HepG2 (cell line): Measurements from ENCODE around the gene TMEM14B. TPM values are rescaled to one million over a fixed set of nuclear protein-coding genes. Genes with fewer than 3 reads are reported as not detected.

Experiments used
- DMAP1 ChIP-seq: IDR thresholded peaks from 2 replicates; pipeline ENCODE4 v1.6.1; 2016
- GATAD1 ChIP-seq: IDR thresholded peaks from 2 replicates; pipeline ENCODE4 v1.6.1; 2016; ENCODE audit warnings: missing genetic modification reagents, missing compliant biosample characterization
- HNF4G ChIP-seq, 2 experiments: sonication (generic) in 1 of 2; formaldehyde crosslinking in 1 of 2; IDR thresholded peaks; 2 replicates each; pipeline versions ENCODE4 v1.4.0 to v1.6.1; 2011 to 2020; ENCODE audit warnings: borderline replicate concordance in 2 of 2, low read depth in 2 of 2, mild to moderate bottlenecking in 2 of 2, low read length in 1 of 2, missing genetic modification reagents in 1 of 2, moderate library complexity in 1 of 2
- HNRNPL ChIP-seq: fragments of 200-400 bp; formaldehyde crosslinking; IDR thresholded peaks from 2 replicates; pipeline ENCODE4 v1.6.1; 2017; ENCODE audit warnings: mild to moderate bottlenecking, low read depth, low read length
- NCOA1 ChIP-seq: sonication (generic); formaldehyde crosslinking; IDR thresholded peaks from 2 replicates; pipeline ENCODE4 v1.9.0; 2021; ENCODE audit warnings: missing genetic modification reagents
- NR2C2 ChIP-seq: sonication (generic); formaldehyde crosslinking; IDR thresholded peaks from 2 replicates; pipeline ENCODE4 v1.4.0; 2020; ENCODE audit warnings: missing genetic modification reagents, mild to moderate bottlenecking, moderate library complexity, borderline replicate concordance
- U2AF2 ChIP-seq: fragments of 200-400 bp; formaldehyde crosslinking; IDR thresholded peaks from 2 replicates; pipeline ENCODE4 v1.6.1; 2017; ENCODE audit warnings: low read depth, mild to moderate bottlenecking, low read length
- ZFP36L1 ChIP-seq: sonication (generic); formaldehyde crosslinking; IDR thresholded peaks from 2 replicates; pipeline ENCODE4 v1.8.0; 2022; ENCODE audit warnings: mild to moderate bottlenecking, missing genetic modification reagents, moderate library complexity
- ZNF256 ChIP-seq: sonication (generic); formaldehyde crosslinking; conservative IDR thresholded peaks from 2 replicates; pipeline ENCODE4 v1.4.0; 2020; ENCODE audit warnings: missing genetic modification reagents
- ZNF660 ChIP-seq: sonication (generic); formaldehyde crosslinking; IDR thresholded peaks from 2 replicates; pipeline ENCODE4 v1.5.1; 2020; ENCODE audit warnings: mild to moderate bottlenecking, low read depth, missing genetic modification reagents, borderline replicate concordance
- ZNF672 ChIP-seq: sonication (generic); formaldehyde crosslinking; IDR thresholded peaks from 2 replicates; pipeline ENCODE4 v1.8.1; 2022; ENCODE audit warnings: missing genetic modification reagents
- ZNF780A ChIP-seq: sonication (generic); formaldehyde crosslinking; IDR thresholded peaks from 2 replicates; pipeline ENCODE4 v1.8.0; 2022; ENCODE audit warnings: mild to moderate bottlenecking, missing genetic modification reagents, moderate library complexity
- polyA plus RNA-seq, 8 experiments: library from polyadenylated mRNA; depleted of rRNA in 3 of 8; stranded (reverse) in 7 of 8; unstranded in 1 of 8; fragments of >200 nt; fragmentation: Illumina TruSeq in 4 of 8; extraction: Trizol in 4 of 8; gene quantifications; 2 replicates each; pipeline versions ENCODE4 v1.2.1 to v1.2.3, GENCODE V29; 2011 to 2016; ENCODE audit warnings: low read depth in 4 of 8, missing spikeins in 1 of 8, mixed read lengths in 1 of 8; ENCODE audit not compliant: insufficient read depth in 1 of 8
- total RNA-seq, 5 experiments: library from RNA; depleted of rRNA; stranded (reverse); fragments of >200 nt; fragmentation: Illumina TruSeq; extraction: Trizol; gene quantifications; 2 replicates each; pipeline ENCODE4 v1.2.3, GENCODE V29; 2016; ENCODE audit warnings: low read depth in 1 of 5
- TF ChIP-seq, protein P1 (sequence below): sonication (generic); formaldehyde crosslinking; IDR thresholded peaks from 2 replicates; pipeline ENCODE4 v1.4.0; 2020; ENCODE audit warnings: missing genetic modification reagents
- TF ChIP-seq, protein P2 (sequence below): sonication (generic); formaldehyde crosslinking; IDR thresholded peaks from 2 replicates; pipeline ENCODE4 v1.4.0; 2020; ENCODE audit warnings: missing genetic modification reagents, borderline replicate concordance
- TF ChIP-seq, protein P3 (sequence below): sonication (generic); formaldehyde crosslinking; IDR thresholded peaks from 2 replicates; pipeline ENCODE4 v1.4.0; 2020; ENCODE audit warnings: missing genetic modification reagents, borderline replicate concordance
- TF ChIP-seq, protein P4 (sequence below): sonication (generic); formaldehyde crosslinking; IDR thresholded peaks from 2 replicates; pipeline ENCODE4 v1.4.0; 2020; ENCODE audit warnings: missing genetic modification reagents, borderline replicate concordance

The TMEM14B gene
- total and polyA plus RNA-seq, 2 of the 13 experiments (the other 11 are each of a cell fraction or from before 2014, with no cell fraction given): 133 to 200 TPM

DNA sequence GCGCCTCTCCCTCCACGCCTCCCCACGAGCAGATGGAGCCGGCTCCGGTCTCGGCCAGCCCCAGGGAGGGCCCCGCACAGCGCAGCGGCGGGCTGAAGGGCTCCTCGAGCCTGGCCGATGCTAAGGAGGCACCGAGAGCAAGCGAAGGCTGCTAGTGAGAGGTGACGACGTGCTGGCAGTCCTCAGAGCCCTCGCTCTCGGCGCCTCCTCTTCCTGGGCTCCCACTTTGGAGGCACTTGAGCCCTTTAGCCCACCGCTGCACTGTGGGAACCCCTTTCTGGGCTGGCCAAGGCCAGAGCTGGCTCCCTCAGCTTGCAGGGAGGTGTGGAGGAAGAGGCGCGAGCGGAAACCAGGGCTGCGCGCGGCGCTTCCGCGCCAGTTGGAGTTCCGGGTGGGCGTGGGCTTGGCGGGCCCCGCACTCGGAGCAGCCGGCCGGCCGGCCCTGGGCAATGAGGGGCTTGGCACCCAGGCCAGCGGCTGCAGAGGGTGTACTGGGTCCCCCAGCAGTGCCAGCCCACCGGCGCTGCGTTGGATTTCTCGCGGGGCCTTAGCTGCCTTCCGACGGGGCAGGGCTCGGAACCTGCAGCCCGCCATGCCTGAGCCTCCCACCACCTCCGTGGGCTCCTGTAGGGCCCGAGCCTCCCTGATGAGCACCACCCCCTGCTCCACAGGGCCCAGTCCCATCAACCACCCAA, 27.2 kb upstream of the TMEM14B start (continued):
- TF ChIP-seq, protein P1, sequence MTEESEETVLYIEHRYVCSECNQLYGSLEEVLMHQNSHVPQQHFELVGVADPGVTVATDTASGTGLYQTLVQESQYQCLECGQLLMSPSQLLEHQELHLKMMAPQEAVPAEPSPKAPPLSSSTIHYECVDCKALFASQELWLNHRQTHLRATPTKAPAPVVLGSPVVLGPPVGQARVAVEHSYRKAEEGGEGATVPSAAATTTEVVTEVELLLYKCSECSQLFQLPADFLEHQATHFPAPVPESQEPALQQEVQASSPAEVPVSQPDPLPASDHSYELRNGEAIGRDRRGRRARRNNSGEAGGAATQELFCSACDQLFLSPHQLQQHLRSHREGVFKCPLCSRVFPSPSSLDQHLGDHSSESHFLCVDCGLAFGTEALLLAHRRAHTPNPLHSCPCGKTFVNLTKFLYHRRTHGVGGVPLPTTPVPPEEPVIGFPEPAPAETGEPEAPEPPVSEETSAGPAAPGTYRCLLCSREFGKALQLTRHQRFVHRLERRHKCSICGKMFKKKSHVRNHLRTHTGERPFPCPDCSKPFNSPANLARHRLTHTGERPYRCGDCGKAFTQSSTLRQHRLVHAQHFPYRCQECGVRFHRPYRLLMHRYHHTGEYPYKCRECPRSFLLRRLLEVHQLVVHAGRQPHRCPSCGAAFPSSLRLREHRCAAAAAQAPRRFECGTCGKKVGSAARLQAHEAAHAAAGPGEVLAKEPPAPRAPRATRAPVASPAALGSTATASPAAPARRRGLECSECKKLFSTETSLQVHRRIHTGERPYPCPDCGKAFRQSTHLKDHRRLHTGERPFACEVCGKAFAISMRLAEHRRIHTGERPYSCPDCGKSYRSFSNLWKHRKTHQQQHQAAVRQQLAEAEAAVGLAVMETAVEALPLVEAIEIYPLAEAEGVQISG (CRISPR knock-in tag): peak; percentile 67
- TF ChIP-seq ZFP36L1 (CRISPR knock-in tag) (no peak), HNRNPL (no peak), NCOA1 (CRISPR knock-in tag) (0 out of 2 replicates have a peak, but pooled peaks have one; percentile 60), ZNF660 (CRISPR knock-in tag) (no peak), NR2C2 (CRISPR knock-in tag) (no peak), U2AF2 (no peak), GATAD1 (CRISPR knock-in tag) (0 out of 2 replicates have a peak, but pooled peaks have one; percentile 4), ZNF780A (CRISPR knock-in tag) (no peak; the same call in 1 of the 2 replicates), HNF4G (IDR thresholded peaks at IDR 0.05; ENCODE audit: borderline replicate concordance, low read depth, low read length) (no peak), HNF4G (CRISPR knock-in tag; IDR thresholded peaks at IDR 0.05; ENCODE audit: borderline replicate concordance, low read depth) (no peak), DMAP1 (CRISPR knock-in tag) (peak; percentile 70; the same call in 1 of the 2 replicates), ZNF672 (no peak), ZNF256 (CRISPR knock-in tag) (0 out of 2 replicates have a peak, but pooled peaks have one; percentile 48)
- TF ChIP-seq, protein P2, sequence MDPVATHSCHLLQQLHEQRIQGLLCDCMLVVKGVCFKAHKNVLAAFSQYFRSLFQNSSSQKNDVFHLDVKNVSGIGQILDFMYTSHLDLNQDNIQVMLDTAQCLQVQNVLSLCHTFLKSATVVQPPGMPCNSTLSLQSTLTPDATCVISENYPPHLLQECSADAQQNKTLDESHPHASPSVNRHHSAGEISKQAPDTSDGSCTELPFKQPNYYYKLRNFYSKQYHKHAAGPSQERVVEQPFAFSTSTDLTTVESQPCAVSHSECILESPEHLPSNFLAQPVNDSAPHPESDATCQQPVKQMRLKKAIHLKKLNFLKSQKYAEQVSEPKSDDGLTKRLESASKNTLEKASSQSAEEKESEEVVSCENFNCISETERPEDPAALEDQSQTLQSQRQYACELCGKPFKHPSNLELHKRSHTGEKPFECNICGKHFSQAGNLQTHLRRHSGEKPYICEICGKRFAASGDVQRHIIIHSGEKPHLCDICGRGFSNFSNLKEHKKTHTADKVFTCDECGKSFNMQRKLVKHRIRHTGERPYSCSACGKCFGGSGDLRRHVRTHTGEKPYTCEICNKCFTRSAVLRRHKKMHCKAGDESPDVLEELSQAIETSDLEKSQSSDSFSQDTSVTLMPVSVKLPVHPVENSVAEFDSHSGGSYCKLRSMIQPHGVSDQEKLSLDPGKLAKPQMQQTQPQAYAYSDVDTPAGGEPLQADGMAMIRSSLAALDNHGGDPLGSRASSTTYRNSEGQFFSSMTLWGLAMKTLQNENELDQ: no peak
- TF ChIP-seq, protein P3, sequence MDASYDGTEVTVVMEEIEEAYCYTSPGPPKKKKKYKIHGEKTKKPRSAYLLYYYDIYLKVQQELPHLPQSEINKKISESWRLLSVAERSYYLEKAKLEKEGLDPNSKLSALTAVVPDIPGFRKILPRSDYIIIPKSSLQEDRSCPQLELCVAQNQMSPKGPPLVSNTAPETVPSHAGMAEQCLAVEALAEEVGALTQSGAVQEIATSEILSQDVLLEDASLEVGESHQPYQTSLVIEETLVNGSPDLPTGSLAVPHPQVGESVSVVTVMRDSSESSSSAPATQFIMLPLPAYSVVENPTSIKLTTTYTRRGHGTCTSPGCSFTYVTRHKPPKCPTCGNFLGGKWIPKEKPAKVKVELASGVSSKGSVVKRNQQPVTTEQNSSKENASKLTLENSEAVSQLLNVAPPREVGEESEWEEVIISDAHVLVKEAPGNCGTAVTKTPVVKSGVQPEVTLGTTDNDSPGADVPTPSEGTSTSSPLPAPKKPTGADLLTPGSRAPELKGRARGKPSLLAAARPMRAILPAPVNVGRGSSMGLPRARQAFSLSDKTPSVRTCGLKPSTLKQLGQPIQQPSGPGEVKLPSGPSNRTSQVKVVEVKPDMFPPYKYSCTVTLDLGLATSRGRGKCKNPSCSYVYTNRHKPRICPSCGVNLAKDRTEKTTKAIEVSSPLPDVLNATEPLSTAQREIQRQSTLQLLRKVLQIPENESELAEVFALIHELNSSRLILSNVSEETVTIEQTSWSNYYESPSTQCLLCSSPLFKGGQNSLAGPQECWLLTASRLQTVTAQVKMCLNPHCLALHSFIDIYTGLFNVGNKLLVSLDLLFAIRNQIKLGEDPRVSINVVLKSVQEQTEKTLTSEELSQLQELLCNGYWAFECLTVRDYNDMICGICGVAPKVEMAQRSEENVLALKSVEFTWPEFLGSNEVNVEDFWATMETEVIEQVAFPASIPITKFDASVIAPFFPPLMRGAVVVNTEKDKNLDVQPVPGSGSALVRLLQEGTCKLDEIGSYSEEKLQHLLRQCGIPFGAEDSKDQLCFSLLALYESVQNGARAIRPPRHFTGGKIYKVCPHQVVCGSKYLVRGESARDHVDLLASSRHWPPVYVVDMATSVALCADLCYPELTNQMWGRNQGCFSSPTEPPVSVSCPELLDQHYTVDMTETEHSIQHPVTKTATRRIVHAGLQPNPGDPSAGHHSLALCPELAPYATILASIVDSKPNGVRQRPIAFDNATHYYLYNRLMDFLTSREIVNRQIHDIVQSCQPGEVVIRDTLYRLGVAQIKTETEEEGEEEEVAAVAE (CRISPR knock-in tag): no peak
- TF ChIP-seq, protein P4, sequence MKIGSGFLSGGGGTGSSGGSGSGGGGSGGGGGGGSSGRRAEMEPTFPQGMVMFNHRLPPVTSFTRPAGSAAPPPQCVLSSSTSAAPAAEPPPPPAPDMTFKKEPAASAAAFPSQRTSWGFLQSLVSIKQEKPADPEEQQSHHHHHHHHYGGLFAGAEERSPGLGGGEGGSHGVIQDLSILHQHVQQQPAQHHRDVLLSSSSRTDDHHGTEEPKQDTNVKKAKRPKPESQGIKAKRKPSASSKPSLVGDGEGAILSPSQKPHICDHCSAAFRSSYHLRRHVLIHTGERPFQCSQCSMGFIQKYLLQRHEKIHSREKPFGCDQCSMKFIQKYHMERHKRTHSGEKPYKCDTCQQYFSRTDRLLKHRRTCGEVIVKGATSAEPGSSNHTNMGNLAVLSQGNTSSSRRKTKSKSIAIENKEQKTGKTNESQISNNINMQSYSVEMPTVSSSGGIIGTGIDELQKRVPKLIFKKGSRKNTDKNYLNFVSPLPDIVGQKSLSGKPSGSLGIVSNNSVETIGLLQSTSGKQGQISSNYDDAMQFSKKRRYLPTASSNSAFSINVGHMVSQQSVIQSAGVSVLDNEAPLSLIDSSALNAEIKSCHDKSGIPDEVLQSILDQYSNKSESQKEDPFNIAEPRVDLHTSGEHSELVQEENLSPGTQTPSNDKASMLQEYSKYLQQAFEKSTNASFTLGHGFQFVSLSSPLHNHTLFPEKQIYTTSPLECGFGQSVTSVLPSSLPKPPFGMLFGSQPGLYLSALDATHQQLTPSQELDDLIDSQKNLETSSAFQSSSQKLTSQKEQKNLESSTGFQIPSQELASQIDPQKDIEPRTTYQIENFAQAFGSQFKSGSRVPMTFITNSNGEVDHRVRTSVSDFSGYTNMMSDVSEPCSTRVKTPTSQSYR (CRISPR knock-in tag): no peak
